Heart left ventricle (tissue), 16 donors: ENCODE data around the gene TANGO6. TPM values are rescaled to one million over a fixed set of nuclear protein-coding genes. Genes with fewer than 3 reads are reported as not detected.

ENCODE experiments used
- ATAC-seq, 4 donors: fragments of 200-7000 bp; cut with Tn5 transposase; one replicate each; pipeline ENCODE4 v1.9.1; 2020 to 2022; ENCODE audit warnings: moderate library complexity in 4 of 4, mild to moderate bottlenecking in 3 of 4, moderate number of reproducible peaks in 1 of 4
- DNase-seq, 5 donors: peaks; one replicate each; pipeline ENCODE4 v3.0.0-alpha.2; 2020
- H3K27ac ChIP-seq, 12 donors: fragments of 200-600 bp; sonication (generic) in 4 of 12; one replicate each; pipeline versions ENCODE4 v1.5.0 to v1.8.0; 2016 to 2022; ENCODE audit warnings: mild to moderate bottlenecking in 2 of 12
- H3K27me3 ChIP-seq, 9 donors: fragments of 200-600 bp; sonication (generic) in 2 of 9; one replicate each; pipeline versions ENCODE4 v1.5.1 to v1.8.0; 2016 to 2022; ENCODE audit warnings: mild to moderate bottlenecking in 3 of 9
- H3K36me3 ChIP-seq, 9 donors: fragments of 200-600 bp; sonication (generic) in 2 of 9; one replicate each; pipeline versions ENCODE4 v1.5.0 to v1.8.0; 2018 to 2022; ENCODE audit warnings: mild to moderate bottlenecking in 2 of 9
- H3K4me1 ChIP-seq, 12 donors: fragments of 200-600 bp; sonication (generic) in 4 of 12; one replicate each; pipeline versions ENCODE4 v1.5.0 to v1.8.0; 2016 to 2022; ENCODE audit warnings: mild to moderate bottlenecking in 3 of 12
- H3K4me3 ChIP-seq, 12 donors: fragments of 200-600 bp; sonication (generic) in 4 of 12; one replicate each; pipeline versions ENCODE4 v1.5.0 to v1.8.0; 2017 to 2022; ENCODE audit warnings: mild to moderate bottlenecking in 9 of 12, moderate library complexity in 4 of 12
- H3K9me3 ChIP-seq, 12 donors: fragments of 200-600 bp; sonication (generic) in 4 of 12; one replicate each; pipeline versions ENCODE4 v1.5.0 to v1.8.0; 2016 to 2022; ENCODE audit warnings: mild to moderate bottlenecking in 1 of 12
- CTCF ChIP-seq, 12 donors: fragments of 200-600 bp; sonication (generic) in 4 of 12; IDR thresholded peaks; one replicate each; pipeline versions ENCODE4 v1.5.0 to v1.8.0; 2018 to 2022; ENCODE audit warnings: antibody characterized with exemption in 12 of 12, mild to moderate bottlenecking in 5 of 12
- POLR2A ChIP-seq, 2 donors: fragments of 450-650 bp; IDR thresholded peaks; one replicate each; pipeline ENCODE4 v1.6.1; 2017; ENCODE audit warnings: antibody characterized with exemption in 2 of 2, mild to moderate bottlenecking in 2 of 2, moderate library complexity in 2 of 2
- WGBS, 4 donors: extraction: QIAGEN DNeasy Blood & Tissue Kit in 2 of 4; methylation state at CpG; one replicate each; pipeline versions ENCODE4 v1.1.5 to v1.1.7; 2013 to 2018; 5-methylcytosine and 5-hydroxymethylcytosine counted together
- intact Hi-C, 10 donors: fragments of 100-400 bp; cut with DNase I; formaldehyde crosslinking; loops; one replicate each; pipeline versions ENCODE4 v1.11.1 to v1.14.2; 2022
- polyA plus RNA-seq, 2 donors: library from polyadenylated mRNA; stranded (reverse); fragments of 200-250 nt; gene quantifications; one replicate each; pipeline ENCODE4 v1.2.3, GENCODE V29; 2013
- total RNA-seq, 9 donors: library from RNA; depleted of rRNA in 2 of 9; stranded (reverse); fragments of >200 nt in 2 of 9; fragmentation: NEBNext Ultra II Directional in 3 of 9; extraction: Animal tissue kit (Norgen Biotek cat#: 25700) in 3 of 9; gene quantifications; one replicate each; pipeline versions ENCODE4 v1.1.0 to v1.2.4, GENCODE V29; 2016 to 2023
- donor health status: ischemic (EF 13 %, LVEDD 7.1; RV severe dilation, severe dysfunction).
- donor health status: healthy with polysubstance abuse.
- donor health status: DM: no; HTN: yes; CAD: no.
- donor health status: DM: no; HTN: no; CAD: no.
- donor health status: ischemic (EF 25% LVEDD 6.9; RV normal size, moderate dysfunction).
- donor health status: ischemic (EF 25% LVEDD 5.7; RV mildly dilated, moderate dysfunction).
- donor health status: healthy.
- donor health status: DM: yes; HTN: yes; CAD: no.
- donor health status: ischemic (EF 35%, LVEDD 5.7; RV mildly dilated, moderate dysfunction).
- donor health status: nonischemic (EF 11% LVEDD 7.7; RV severe dilation, severe dysfunction).
- donor health status: DM: yes; HTN: yes; CAD: no.
- donor health status: PGD.
- donor health status: ischemic (EF 29% LVEDD 5.4; RV normal size, mild dysfunction).
- donor health status: nonischemic (EF 23%, LVEDD 6.1; RV moderate dilation, normal function).

Gene TANGO6
- total and polyA plus RNA-seq, 11 donors: 1.8 to 14.1 (median 8.8) TPM

- Histone ChIP-seq H3K9me3 (no peaks in the 10 kb centered on the region), H3K4me1 (no peaks in the 10 kb centered on the region), H3K4me3 (no peak overlapping the region), H3K27me3 (no peaks in the 10 kb centered on the region), H3K36me3 (peaks cover 0 to 46% (median 32%) of the 10 kb centered on the region in 9 donors), H3K27ac (no peak overlapping the region)
- ATAC-seq (no peak), DNase-seq (no peak)
- TF ChIP-seq POLR2A (IDR thresholded peaks at IDR 0.05): no peak
- TF ChIP-seq CTCF (IDR thresholded peaks at IDR 0.05): no peak
- intact Hi-C loops: no loop called here
- 93 to 97% (median 97%) methylated on average over 12 of the region's 12 CpGs for WGBS, 4 donors
Observed at GRCh38 chr16:68923116-68923515, 79.8 kb downstream of the TANGO6 start.

DNA sequence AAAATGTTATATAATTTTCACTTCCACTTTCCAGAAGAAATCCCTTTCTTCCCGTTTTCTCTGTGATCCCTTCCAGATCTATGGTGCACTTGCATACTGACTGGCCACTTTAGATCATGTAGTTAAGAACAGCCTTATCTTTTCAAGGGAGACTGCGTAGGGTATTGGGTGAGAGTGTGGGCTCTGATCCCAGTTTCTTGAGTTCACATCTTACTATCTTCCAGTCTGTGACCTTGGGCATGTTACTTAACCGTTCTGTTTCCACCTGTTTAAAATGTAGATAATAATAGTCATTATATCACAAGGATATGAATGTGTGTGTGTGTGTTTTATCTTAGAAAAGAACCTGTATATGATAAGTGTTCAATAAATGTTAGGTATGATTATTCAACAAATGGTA, 83.7 kb downstream of the TANGO6 start:
- TF ChIP-seq POLR2A (IDR thresholded peaks at IDR 0.05): no peak
- TF ChIP-seq CTCF (IDR thresholded peaks at IDR 0.05): no peak
- intact Hi-C loops: no loop called here
- H3K4me1 ChIP-seq: no peaks in the 10 kb centered on the region
- H3K27ac ChIP-seq: no peak overlapping the region
- 65 to 81% (median 73%) methylated on average over 3 of the region's 3 CpGs for WGBS, 4 donors
- no peaks in the 10 kb centered on the region for H3K27me3 ChIP-seq
- no peak overlapping the region for H3K4me3 ChIP-seq
- H3K36me3 ChIP-seq: peaks cover 0 to 53% (median 47%) of the 10 kb centered on the region in 9 donors
- DNase-seq: no peak
- no peaks in the 10 kb centered on the region for H3K9me3 ChIP-seq
- no peak for ATAC-seq

- ATAC-seq (no peak), DNase-seq (no peak)
- Histone ChIP-seq H3K36me3 (peaks cover 0 to 68% (median 58%) of the 10 kb centered on the region in 9 donors), H3K27me3 (no peaks in the 10 kb centered on the region), H3K27ac (no peak overlapping the region), H3K4me3 (no peak overlapping the region), H3K9me3 (no peaks in the 10 kb centered on the region), H3K4me1 (no peaks in the 10 kb centered on the region)
- 96 to 99% (median 97%) methylated on average over 3 of the region's 3 CpGs for WGBS, 4 donors
- intact Hi-C loops: no loop called here
- TF ChIP-seq POLR2A (IDR thresholded peaks at IDR 0.05) (no peak), CTCF (IDR thresholded peaks at IDR 0.05) (no peak)
Observed at GRCh38 chr16:68931196-68931595, 87.9 kb downstream of the TANGO6 start.

DNA sequence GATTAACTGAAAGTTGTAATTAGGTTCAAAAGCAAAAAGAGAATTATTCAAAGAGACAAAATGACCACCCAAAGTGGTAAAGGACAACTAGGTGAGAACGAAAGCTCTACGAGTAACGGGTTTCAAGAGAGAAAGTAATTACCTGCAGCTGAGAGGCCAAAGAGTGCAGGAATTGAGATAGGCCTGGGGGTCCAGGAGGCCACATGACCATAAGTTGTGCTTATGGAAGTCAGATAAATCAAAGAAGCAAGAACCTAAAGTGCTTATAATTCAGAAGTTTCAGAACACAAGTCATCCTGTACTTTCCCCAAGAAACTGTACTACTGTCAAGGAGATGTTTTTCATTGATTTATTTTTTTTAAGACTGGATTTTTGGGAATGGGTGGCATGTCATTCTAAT, 91.1 kb downstream of the TANGO6 start:
- ATAC-seq (no peak), DNase-seq (no peak)
- Histone ChIP-seq H3K4me3 (no peak overlapping the region), H3K27me3 (no peaks in the 10 kb centered on the region), H3K27ac (no peak overlapping the region), H3K9me3 (no peaks in the 10 kb centered on the region), H3K4me1 (no peaks in the 10 kb centered on the region), H3K36me3 (peaks cover 0 to 40% (median 34%) of the 10 kb centered on the region in 9 donors)
- no peak for TF ChIP-seq POLR2A (IDR thresholded peaks at IDR 0.05)
- TF ChIP-seq CTCF (IDR thresholded peaks at IDR 0.05): no peak
- WGBS, 4 donors: 95 to 98% (median 97%) methylated on average over 3 of the region's 3 CpGs
- intact Hi-C loops: no loop called here
